NCI-H187 treated with DMSO at 0.1 percent for 48 hours (cell line): ENCODE results near the gene ENKD1.

Source experiments
- DNase-seq: peaks from one replicate; lab custom pipeline; 2025; lab: John Stamatoyannopoulos, UW

The ENKD1 gene

DNA sequence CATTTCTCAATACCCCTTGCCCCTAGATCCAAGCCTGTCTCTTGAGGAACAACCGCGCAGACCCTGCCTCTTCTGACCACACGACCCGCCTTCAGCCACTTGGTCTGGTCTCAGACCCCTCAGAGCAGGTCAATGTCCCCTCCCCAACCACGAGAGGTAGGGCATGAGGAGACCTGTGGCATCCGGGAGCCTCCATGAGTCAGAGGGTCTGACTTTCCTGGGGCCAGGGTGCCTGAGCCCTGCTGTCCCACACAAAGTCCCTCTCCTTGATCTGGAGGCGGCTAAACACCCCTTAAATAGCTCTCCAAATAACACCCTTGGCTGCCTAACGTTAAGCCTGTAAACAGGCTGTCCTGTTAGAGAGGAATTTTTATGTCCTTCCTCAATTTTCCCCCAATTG, 16.5 kb downstream of the ENKD1 start:
- DNase-seq: no peak

DNA sequence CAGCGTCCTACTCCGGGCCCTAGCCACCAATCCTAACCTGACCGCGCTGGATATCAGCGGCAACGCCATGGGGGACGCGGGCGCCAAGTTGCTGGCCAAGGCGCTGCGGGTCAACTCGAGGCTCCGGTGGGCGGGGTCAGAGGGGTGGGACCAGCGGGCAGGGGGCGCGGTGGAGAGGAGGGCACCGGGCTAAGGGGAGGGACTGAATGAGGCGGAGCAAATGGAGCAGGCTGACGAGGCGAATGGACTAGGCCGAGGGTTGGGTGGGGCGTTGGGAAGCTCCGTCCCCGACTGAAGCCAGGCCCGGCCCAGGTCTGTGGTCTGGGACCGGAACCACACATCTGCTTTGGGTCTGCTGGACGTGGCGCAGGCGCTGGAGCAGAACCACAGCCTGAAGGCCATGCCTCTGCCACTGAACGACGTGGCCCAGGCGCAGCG, 17.0 kb downstream of the ENKD1 start:
- no peak for DNase-seq

DNA sequence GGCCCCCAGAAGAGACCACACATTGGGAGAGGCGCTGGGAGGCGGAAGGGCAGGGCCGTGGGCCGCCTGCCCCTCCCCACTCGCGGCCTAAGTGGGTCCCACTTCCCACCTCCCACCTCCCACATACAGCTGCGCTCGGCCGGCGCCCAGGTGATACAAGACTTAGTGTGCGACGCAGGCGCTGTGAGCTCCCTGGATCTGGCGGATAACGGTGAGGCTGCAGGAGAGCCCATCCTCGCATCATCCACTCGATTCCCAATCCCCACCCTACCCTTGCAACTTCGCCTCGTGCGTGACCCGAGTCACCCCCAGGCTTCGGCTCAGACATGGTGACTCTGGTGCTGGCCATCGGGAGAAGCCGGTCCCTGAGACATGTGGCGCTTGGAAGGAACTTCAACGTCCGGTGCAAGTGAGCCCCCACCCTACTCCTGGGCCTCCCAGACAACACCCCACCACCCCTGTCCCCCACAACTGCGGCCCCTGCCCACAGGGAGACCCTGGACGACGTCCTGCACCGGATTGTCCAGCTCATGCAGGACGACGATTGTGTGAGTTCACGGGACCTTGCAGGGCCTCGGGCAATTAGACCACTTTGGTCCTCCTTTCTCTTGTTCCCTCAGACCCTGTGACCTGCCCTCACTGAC, 17.7 kb downstream of the ENKD1 start:
- no peak for DNase-seq

DNA sequence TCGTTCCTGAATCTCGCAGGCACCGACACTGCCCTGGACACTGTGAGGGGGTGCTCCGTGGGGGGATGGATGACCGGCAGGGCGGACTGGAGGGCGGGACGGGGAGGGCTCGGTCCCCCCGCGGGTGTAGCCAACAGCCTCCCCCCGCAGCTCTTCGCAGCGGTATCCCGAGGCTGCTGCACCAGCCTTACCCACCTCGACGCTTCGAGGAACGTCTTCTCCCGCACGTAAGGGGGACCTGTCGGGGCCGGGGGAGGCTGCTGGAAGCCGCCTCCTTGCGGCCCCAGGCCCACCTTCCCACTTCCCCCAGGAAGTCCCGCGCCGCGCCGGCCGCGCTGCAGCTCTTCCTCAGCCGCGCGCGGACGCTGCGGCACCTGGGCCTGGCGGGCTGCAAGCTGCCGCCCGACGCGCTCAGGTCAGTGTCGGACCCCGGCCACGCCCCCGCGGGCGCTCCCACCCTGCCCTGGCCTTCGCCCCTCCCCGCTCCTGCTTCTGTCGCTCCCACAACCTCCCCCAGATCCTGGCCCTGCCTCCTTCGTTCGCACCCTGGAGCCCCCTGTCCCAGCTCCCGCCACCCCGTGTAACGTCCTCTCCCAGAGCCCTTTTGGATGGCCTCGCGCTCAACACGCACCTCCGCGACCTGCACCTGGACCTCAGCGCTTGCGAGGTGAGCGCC, 18.3 kb downstream of the ENKD1 start:
- DNase-seq: no peak

DNA sequence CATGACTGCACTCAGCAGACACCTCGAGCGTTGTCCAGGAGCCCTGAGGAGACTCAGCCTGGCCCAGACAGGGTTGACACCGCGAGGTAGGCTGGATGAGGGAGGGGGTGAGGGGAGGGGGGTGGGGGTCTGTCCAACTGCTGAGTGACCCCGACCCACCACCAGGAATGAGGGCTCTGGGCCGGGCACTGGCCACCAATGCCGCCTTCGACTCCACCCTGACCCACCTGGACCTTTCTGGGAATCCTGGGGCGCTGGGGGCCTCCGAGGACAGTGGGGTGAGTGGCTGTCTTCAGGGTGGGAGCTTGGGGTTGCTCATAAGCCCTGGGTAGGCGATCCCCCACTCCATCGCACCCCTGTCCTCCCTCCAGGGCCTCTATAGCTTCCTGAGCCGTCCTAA, 18.9 kb downstream of the ENKD1 start:
- DNase-seq: no peak

DNA sequence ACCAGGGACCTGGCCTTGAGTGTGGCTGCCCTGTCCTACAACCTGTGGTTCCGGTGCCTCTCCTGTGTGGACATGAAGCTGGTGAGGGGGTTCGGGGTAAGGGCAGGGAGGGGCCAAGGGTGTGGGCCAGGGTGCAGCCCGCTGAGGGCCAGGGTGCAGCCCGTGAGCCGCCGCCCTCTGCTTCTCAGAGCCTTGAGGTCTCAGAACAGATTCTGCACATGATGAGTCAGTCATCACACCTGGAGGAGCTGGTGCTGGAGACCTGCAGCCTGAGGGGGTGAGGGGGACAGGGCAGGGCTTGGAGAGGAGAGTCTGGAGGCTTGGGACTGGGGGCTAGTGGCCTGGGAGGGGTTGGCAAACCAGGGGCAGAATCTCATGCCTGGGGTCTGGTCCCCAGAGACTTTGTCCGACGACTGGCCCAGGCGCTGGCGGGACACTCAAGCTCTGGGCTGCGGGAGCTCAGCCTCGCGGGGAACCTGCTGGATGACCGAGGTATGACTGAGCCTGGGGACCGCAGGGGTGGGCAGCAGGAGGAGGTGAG, 19.4 kb downstream of the ENKD1 start:
- no peak for DNase-seq

DNA sequence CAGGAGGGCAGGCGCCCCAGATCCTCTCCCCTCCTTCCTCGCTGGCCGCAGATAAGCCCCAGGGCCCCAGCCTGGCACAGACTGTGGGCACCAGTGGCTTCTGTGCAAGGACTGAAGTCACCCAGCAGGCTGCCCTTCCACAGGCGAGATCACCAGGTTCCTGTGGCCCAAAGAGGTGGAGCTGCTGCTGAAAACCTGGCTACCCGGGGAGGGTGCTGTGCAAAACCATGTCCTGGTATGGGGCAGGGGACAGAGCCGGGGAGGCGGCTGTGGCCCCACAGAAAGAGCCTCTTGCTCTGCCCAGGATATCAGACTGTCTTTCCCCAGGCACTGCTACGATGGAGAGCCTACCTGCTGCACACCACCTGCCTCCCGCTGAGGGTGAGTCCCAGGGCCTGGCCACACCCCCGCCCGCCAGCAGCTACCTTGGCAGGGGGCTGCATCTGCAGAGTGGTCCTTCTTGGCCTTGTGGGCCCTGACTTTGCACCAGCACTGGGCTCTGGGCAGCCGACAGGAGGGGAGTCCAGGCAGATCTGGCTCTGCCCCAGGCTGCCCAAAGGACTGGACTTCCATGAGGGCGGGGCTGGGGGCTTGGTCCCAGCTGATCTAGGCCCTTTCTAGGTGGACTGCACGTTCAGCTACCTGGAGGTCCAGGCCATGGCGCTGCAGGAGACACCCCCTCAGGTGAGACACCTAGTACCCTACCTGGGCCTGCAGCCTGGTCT, 21.0 kb downstream of the ENKD1 start:
- DNase-seq: no peak

DNA sequence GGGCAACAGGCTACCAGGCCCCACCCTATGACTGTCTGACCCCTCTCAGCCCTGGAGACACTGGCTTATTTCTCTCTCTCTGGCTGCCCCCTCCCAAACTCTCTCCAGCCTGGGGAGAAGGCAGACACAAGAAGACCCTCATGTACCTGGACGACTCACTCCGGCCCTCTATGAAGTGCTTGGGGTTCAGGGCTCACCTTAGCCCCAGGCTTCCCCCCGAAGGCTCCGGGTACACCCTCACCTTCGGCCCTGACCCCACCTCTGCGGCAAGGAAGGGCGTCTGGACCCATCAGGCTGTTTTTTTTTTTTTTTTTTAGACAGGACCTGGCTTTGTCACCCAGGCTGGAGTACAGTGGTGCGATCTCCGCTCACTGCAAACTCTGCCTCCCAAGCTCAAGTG, 22.5 kb downstream of the ENKD1 start:
- DNase-seq: no peak

DNA sequence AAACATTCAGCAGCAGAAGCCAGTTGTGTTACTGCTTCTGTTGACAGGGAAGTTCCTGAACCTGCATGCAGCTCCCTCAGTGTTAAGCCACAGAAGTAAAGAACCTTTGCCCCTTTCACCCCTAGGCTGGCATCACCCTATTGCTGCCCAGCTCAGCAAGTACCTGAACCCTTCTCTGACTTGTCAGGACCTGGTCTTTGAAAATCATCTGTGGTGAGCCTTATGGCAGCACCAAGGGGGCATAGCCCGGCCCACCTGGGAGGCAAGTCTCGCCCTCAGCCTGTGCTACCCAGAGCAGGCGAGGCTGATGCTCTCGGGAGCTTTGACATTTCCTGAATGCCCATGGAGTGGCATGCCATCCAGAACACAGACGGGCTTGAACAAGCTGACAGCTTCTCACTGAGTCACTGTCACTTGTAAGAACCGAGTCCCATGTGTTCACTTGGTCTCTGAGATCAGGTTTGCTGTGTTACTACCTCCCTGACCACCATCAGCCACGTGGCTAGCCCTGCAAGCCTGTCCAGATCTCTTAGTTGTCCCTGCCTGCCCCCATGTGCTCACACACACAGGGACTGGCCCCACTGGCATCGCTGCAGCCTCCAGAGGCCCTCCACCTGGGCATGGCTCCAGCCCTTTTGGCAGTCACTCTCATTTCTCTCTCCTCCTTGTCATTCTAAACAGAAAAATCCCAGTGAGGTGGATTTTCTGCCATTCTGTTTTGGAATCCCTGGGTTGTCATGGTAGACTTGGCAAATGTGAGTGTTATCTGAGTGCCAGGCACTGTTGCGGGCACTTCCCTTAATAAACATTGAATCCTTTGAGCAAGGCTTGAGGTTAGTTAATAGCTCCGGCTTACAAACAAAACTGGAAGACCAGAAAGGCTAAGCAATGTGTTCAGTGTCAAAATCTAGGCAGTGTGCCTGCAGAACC, 24.5 kb downstream of the ENKD1 start:
- DNase-seq: no peak

DNA sequence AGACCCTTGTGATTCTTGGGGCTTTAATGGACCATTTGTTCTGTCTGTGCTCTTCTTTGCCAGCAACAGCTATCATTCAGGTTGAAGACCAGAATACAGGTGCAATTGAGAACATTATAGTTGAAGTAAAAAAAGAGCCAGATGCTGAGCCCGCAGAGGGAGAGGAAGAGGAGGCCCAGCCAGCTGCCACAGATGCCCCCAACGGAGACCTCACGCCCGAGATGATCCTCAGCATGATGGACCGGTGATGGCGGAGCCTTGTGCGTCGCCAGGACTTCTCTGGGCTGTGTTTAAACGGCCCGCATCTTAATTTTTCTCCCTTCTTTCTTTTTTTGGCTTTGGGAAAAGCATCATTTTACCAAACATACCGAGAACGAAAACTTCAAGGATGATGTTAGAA, 28.9 kb downstream of the ENKD1 start:
- DNase-seq: no peak

DNA sequence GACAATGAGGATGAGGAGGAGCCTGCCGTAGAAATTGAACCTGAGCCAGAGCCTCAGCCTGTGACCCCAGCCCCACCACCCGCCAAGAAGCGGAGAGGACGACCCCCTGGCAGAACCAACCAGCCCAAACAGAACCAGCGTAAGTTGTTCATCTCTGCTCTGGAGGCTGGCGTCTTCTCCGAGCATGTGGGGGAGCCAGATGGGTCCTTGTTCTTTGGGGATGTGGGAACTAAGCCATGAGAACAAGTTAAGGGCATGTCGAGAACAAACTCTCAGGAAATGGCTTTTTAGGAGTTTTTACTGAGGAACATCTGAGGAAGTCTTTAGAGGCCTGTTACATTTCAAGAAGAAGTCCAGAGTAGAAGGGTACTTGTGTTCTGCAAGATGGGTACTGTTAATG, 29.8 kb downstream of the ENKD1 start:
- no peak for DNase-seq

DNA sequence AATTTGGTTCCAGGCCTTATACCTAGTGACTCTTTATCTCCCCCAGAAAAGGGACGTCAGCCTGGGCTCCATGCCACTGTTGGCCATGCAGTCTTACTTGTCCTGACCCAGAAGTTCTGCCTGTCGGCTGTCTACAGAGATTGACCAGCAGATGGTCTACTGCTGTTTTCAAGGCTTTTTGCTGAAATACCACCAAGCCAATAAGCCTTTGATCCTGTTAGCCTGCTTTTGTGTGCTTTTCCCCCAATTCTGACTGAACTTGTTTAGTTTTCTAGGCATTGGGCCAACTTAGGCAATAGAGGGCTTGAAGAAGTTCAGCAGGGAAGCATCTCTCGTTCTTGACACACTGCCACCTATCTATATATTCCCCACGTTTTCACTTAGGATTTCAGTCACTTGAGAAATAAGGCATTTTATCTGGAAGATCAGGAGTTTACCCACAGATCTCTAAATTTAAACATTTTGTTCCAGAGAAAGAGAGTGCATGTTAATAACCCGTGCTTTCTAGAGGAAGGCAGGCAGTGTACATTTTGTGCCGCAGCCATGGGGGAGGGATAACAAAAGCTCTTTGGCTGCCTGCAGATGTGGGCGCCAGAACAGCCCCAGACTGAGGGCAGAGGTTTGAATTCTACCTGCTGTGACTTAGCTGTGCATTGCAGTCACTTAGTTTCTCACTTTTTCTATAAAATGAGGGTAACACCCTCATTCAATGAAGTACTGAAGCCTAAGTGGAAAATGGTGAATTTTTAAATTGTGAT, 34.0 kb downstream of the ENKD1 start:
- no peak for DNase-seq

DNA sequence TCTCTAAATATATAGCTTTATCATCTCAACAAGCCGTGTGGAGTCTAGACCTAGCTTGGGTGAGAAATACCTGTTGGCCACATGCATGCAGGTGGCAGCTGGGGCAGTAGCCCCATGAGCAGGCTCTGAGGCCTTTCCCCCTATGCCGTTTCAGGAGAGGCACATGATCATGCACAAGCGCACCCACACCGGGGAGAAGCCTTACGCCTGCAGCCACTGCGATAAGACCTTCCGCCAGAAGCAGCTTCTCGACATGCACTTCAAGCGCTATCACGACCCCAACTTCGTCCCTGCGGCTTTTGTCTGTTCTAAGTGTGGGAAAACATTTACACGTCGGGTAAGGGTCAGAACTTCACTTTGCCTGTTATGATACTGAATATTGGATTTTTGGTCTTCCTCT, 38.3 kb downstream of the ENKD1 start:
- no peak for DNase-seq

DNA sequence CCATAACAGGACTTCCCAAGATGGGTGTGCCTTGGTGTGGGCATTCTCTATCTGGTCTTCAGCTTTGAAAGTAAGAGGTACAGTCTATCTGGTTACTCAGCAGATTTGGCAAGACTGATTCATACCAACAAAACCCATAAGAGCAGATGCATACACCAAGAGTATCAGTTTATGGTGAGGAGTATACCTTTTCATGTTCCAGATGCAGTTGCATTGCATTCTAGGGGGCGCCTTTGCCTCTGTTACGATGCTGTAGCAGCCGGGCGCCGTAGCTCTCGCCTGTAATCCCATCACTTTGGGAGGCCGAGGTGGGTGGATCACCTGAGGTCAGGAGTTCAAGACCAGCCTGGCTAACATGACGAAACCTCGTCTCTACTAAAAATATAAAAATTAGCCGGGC, 52.7 kb downstream of the ENKD1 start:
- no peak for DNase-seq
